GM13976 (cell line): ENCODE data around the gene NOC4L.
"Not testable (repeated sequence)": the region's sequence is repeated elsewhere in the genome, so short reads cannot be mapped to it uniquely, and the experiment has no call there.

Experiments
- DNase-seq: peaks from one replicate; pipeline ENCODE4 v3.0.0; 2012; ENCODE audit warnings: low spot score
- in situ Hi-C: fragments of 300-500 bp; cut with MboI; formaldehyde crosslinking; loops from one replicate; pipeline ENCODE4 v1.12.0; 2022; ENCODE audit warnings: low sequenced_read_pairs, mixed read lengths, inconsistent platforms; ENCODE audit not compliant: unreplicated experiment
- TF ChIP-seq, protein P1 (sequence below): IDR thresholded peaks from 2 replicates; pipeline ENCODE4 v1.5.1; 2012; ENCODE audit warnings: borderline replicate concordance, mild to moderate bottlenecking; ENCODE audit not compliant: insufficient read depth; ENCODE audit errors: extremely low read depth, missing control alignments, control extremely low read depth

The NOC4L gene

GRCh38 chr12:132194556-132194955 lies 50.3 kb downstream of the NOC4L start:
- in situ Hi-C loops, result no loop called here
- DNase-seq, result no peak
- TF ChIP-seq, protein P1, sequence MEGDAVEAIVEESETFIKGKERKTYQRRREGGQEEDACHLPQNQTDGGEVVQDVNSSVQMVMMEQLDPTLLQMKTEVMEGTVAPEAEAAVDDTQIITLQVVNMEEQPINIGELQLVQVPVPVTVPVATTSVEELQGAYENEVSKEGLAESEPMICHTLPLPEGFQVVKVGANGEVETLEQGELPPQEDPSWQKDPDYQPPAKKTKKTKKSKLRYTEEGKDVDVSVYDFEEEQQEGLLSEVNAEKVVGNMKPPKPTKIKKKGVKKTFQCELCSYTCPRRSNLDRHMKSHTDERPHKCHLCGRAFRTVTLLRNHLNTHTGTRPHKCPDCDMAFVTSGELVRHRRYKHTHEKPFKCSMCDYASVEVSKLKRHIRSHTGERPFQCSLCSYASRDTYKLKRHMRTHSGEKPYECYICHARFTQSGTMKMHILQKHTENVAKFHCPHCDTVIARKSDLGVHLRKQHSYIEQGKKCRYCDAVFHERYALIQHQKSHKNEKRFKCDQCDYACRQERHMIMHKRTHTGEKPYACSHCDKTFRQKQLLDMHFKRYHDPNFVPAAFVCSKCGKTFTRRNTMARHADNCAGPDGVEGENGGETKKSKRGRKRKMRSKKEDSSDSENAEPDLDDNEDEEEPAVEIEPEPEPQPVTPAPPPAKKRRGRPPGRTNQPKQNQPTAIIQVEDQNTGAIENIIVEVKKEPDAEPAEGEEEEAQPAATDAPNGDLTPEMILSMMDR, result no peak

DNA sequence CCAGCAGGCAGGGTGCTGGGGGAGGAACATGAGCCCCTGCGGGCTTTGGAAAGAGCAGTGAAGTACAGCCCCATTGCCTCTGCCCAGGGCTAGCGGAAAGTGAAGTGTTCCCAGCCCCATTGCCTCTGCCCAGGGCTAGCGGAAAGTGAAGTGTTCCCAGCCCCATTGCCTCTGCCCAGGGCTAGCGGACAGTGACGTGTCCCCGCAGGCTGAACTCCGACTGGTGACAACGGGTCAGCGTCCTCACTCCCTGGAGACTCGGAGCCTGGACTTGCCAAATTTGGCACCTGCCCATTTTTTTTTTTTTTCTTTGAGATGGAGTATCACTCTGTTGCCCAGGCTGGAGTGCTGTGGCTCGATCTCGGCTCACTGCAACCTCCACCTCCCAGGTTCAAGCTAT lies 51.0 kb downstream of the NOC4L start:
- DNase-seq, in situ Hi-C loops: not testable (repeated sequence)

DNA sequence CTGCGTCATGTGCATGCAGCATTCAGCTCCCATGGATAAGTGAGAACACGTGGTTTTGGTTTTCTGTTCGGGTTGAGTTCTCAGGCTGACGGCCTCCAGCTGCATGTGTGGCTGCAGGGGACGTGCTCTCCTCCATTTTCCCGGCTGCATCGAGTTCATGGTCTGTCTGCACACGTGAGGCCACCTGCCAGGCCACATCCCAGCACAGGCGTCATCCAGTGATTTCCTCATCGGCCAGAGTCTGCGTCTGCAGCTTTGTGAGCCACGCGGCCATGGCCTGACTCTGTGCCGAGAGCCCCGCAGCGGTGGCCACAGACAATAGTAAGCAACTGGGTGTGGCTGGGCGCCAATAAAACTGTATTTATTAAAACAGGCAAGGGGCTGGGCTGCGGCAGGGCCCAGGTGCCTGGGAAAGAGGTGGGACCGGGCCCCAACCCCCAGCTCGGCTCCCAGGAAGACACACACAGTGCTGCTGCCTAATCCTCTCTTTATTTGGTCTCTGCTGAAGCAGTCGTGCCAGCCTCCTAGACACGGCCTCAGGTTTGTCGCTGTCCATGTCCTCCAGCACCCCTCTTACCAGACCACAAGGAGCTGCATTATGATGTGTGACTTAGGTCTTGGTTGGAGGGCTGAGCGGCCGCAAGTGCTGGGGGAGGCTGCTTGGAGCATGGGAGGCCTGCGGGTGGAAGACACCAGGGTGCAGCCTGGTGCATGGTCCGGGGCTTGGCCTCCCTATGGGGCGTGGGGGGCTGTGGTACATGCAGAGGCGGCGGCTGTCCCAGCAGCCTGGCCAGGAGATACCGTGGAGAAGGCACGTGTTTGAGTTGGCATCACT lies 52.0 kb downstream of the NOC4L start:
- TF ChIP-seq, protein P1, result no peak
- in situ Hi-C loops, result no loop called here
- DNase-seq, result no peak

DNA sequence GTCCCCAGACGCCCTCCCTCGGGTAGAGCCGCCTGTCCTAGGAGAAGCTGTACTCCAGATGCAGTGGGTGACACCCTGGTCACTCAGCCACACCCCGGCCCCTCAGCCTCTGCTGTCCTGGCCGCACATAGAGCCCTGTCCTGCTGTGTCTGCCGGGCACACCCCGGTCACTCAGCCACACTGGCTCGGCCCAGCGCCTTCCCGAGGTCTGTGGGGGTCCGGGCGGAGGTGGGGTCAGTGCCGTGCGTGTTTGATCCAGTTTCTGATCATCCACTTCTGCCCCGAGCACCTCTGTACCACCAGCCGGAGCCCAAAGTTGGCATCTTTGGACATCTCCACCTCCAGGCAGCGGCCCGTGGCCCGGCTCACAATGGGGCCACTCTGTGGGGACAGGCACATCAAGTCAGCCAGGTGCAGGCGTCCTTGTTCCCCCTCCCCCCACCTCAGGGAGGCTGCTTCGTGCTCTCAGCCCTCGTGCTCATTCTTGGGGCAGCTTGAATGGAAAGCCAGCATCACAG lies 52.7 kb downstream of the NOC4L start:
- DNase-seq, result no peak
- in situ Hi-C loops, result no loop called here
- TF ChIP-seq, protein P1, result no peak

GRCh38 chr12:132197581-132198354 lies 53.5 kb downstream of the NOC4L start:
- in situ Hi-C loops, result no loop called here
- TF ChIP-seq, protein P1, result no peak
- no peak for DNase-seq

DNA sequence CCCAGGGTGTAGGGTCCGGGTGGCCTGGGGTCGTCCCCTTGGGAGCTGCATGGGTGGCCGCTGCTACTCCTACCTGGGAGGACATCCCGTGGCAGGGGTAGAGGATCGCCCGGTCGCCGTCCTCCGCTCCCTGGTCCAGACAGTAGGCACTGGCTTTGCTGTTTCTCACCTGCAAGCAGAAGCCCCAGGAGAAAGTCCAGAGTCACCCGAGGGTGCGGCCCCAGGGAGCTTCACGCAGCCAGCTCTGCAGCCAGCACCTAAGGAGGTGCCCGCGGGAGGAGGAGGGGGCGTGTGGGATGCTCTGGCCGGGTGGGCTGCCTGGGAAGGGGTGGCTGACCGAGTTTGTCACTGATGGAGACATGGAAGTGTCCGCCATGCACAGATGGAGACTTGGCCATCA lies 54.8 kb downstream of the NOC4L start:
- in situ Hi-C loops, result no loop called here
- no peak for DNase-seq
- TF ChIP-seq, protein P1, result no peak

DNA sequence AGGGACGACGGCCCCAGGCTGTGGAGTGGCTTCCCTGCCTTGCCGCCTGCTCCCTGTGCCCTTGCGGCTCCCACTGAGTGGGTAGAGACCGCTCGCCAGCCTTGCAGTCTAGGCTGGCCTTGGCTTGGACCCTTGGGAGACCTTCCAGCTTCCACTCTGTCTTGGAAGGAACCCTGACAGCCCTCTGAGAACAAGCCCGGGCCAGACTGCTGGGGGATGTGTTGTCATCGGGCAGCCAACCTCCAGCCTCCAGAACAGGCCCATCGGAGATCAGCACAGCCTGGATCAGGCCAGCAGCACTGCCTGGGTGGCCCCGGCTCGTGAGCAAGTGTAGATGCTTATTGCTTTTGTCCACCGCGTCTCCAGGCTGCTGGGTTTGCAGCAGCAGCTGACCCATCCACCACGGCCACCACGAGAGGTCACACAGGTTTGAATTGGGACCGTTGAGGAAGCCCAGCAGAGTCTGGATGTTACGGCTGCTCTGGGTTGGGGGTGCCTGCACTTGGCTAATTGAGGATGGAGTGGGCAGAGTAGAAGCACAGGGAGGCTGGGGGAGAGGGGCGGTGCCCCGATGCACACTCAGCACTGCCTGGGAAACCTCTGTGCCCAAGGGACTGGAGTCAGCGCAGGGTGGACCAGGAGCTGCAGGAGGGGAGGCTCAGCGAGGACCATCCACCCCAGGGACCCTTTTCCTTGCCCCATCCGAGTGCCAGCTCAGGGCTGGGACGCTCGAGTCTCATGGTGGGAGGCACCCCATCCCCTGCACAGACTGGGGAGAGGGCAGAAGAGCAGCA lies 55.5 kb downstream of the NOC4L start:
- DNase-seq, result no peak
- TF ChIP-seq, protein P1, result no peak
- in situ Hi-C loops, result no loop called here
